Measurements from ENCODE around the gene PRORP. TPM values are rescaled to one million over a fixed set of nuclear protein-coding genes. Genes with fewer than 3 reads are reported as not detected.

Gene PRORP
- total and polyA plus RNA-seq, 2 donors (not counting 3 experiments of a cell fraction or from before 2014, with no cell fraction given), result 28.8 to 36.9 TPM

GRCh38 chr14:35121026-35121886 lies 1.1 kb upstream of the PRORP start:
- intact Hi-C loops (cut with micrococcal nuclease) (loop anchor here (1.0 to 5.0 kb wide), 3 partner anchors 75 to 494 kb away; partner anchors contain the start of genes FAM177A1 and PSMA6), dilution Hi-C loops (cut with MboI; ENCODE audit: extremely low pct_ligation_motif_present, low sequenced_read_pairs) (no loop called here)
- Histone ChIP-seq H3K9ac (replicated peaks; ENCODE audit: extremely low read depth, insufficient read depth, low read length) (peak overlapping the region; percentile 92), H3K4me3 (replicated peaks in 1 of 3; ENCODE audit: insufficient read depth in 1 of 3, low read depth in 1 of 3, low read length in 3 of 3) (peak overlapping the region; percentile 81 to 96 (median 88)), H3K4me2 (ENCODE audit: insufficient read depth, low read length) (peak overlapping the region; percentile 84), H3K36me3 (ENCODE audit: control insufficient read depth in 2 of 2, extremely low read depth in 1 of 2, insufficient read depth in 2 of 2, low read length in 2 of 2) (no peaks in the 10 kb centered on the region), H2AFZ (ENCODE audit: low read depth, low read length) (peak overlapping the region; percentile 75), H3K79me2 (ENCODE audit: control insufficient read depth, insufficient read depth, low read length) (peaks cover 23% of the 10 kb centered on the region), H3K9me3 (replicated peaks; ENCODE audit: control insufficient read depth, insufficient read depth, low read length) (no peaks in the 10 kb centered on the region), H4K20me1 (replicated peaks; ENCODE audit: control insufficient read depth, extremely low read depth, insufficient read depth, low read length) (no peaks in the 10 kb centered on the region), H3K27me3 (ENCODE audit: control insufficient read depth in 2 of 2, insufficient read depth in 2 of 2, low read length in 2 of 2) (no peaks in the 10 kb centered on the region), H3K4me1 (ENCODE audit: control insufficient read depth, extremely low read depth, insufficient read depth, low read length) (peaks cover 15% of the 10 kb centered on the region), H3K27ac (ENCODE audit: insufficient read depth, low read depth, low read length) (peak overlapping the region; percentile 91), H3K9me1 (replicated peaks; ENCODE audit: control insufficient read depth, extremely low read depth, insufficient read depth, low read length) (no peaks in the 10 kb centered on the region)
- BruUV-seq (replicated peaks), result TSS peak; percentile 42
- FAIRE-seq, result peak; percentile 89
- POLR2A ChIA-PET, result interaction anchor here (0.5 to 1.4 kb wide), 4 partner anchors 171 to 283 kb away, joined by 3 to 5 read pairs (median 4); partner anchors contain the start of genes BAZ1A and PSMA6
- DNase-seq (ENCODE audit: low read depth, low spot score), result no peak
- CTCF ChIA-PET, result interaction anchor here (0.5 to 0.8 kb wide), 2 partner anchors 282 to 378 kb away, joined by 3 to 7 read pairs; no protein-coding TSS in a partner anchor
- TF ChIP-seq GATA2 (IDR thresholded peaks at IDR 0.05; ENCODE audit: insufficient read depth, insufficient read length, low read depth, low read length), result no peak
- TF ChIP-seq POLR2A (IDR thresholded peaks at IDR 0.05; ENCODE audit: low read depth, low read length), result no peak
- TF ChIP-seq, protein P1, sequence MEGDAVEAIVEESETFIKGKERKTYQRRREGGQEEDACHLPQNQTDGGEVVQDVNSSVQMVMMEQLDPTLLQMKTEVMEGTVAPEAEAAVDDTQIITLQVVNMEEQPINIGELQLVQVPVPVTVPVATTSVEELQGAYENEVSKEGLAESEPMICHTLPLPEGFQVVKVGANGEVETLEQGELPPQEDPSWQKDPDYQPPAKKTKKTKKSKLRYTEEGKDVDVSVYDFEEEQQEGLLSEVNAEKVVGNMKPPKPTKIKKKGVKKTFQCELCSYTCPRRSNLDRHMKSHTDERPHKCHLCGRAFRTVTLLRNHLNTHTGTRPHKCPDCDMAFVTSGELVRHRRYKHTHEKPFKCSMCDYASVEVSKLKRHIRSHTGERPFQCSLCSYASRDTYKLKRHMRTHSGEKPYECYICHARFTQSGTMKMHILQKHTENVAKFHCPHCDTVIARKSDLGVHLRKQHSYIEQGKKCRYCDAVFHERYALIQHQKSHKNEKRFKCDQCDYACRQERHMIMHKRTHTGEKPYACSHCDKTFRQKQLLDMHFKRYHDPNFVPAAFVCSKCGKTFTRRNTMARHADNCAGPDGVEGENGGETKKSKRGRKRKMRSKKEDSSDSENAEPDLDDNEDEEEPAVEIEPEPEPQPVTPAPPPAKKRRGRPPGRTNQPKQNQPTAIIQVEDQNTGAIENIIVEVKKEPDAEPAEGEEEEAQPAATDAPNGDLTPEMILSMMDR (IDR thresholded peaks at IDR 0.05; ENCODE audit: extremely low read depth in 1 of 2, insufficient read depth in 1 of 2, low read depth in 1 of 2, low read length in 2 of 2), result no peak
- no peak for TF ChIP-seq MYC (IDR thresholded peaks at IDR 0.05; ENCODE audit: low read depth, low read length)
- no peak for TF ChIP-seq FOS (IDR thresholded peaks at IDR 0.05; ENCODE audit: borderline replicate concordance, insufficient read depth, low read length)
- no peak for TF ChIP-seq MAX (IDR thresholded peaks at IDR 0.05; ENCODE audit: insufficient read depth, insufficient read length)
- no peak for TF ChIP-seq POLR2AphosphoS5 (IDR thresholded peaks at IDR 0.05; ENCODE audit: insufficient read depth, low read depth, low read length)
